Measurements from ENCODE around the gene NBDY.
"Not testable (repeated sequence)": the region's sequence is repeated elsewhere in the genome, so short reads cannot be mapped to it uniquely, and the experiment has no call there.

The NBDY gene

GRCh38 chrX:56759736-56760409 lies 30.8 kb downstream of the NBDY start:
- no peaks in the 10 kb centered on the region for H3K9me3 Mint-ChIP-seq
- H3K4me1 Mint-ChIP-seq (ENCODE audit: low read depth) = peaks cover 34% of the 10 kb centered on the region
- H3K27ac Mint-ChIP-seq = no peak overlapping the region
- H3K36me3 Mint-ChIP-seq (ENCODE audit: low read depth) = peaks cover 8% of the 10 kb centered on the region
- DNase-seq (ENCODE audit: low spot score) = no peak
- no peaks in the 10 kb centered on the region for H3K27me3 Mint-ChIP-seq (ENCODE audit: low read depth)
- H3K4me3 Mint-ChIP-seq = no peak overlapping the region

GRCh38 chrX:56760410-56761124 lies 31.5 kb downstream of the NBDY start:
- not testable (repeated sequence) for H3K4me3 Mint-ChIP-seq; H3K36me3 Mint-ChIP-seq (ENCODE audit: low read depth); DNase-seq (ENCODE audit: low spot score); H3K9me3 Mint-ChIP-seq; H3K27me3 Mint-ChIP-seq (ENCODE audit: low read depth)
- peak overlapping the region; percentile 41 for H3K27ac Mint-ChIP-seq
- H3K4me1 Mint-ChIP-seq (ENCODE audit: low read depth) = peaks cover 41% of the 10 kb centered on the region

- DNase-seq (ENCODE audit: low spot score) = no peak
- peaks cover 47% of the 10 kb centered on the region for H3K4me1 Mint-ChIP-seq (ENCODE audit: low read depth)
- H3K36me3 Mint-ChIP-seq (ENCODE audit: low read depth) = peaks cover 9% of the 10 kb centered on the region
- H3K4me3 Mint-ChIP-seq = no peak overlapping the region
- H3K27me3 Mint-ChIP-seq (ENCODE audit: low read depth) = no peaks in the 10 kb centered on the region
- H3K9me3 Mint-ChIP-seq = no peaks in the 10 kb centered on the region
- H3K27ac Mint-ChIP-seq = peak overlapping the region; percentile 53
Measured at GRCh38 chrX:56761167-56761566, 32.1 kb downstream of the NBDY start.

GRCh38 chrX:56762220-56762619 lies 33.2 kb downstream of the NBDY start:
- Mint-ChIP-seq H3K4me1 (ENCODE audit: low read depth) (peaks cover 48% of the 10 kb centered on the region), H3K27me3 (ENCODE audit: low read depth) (no peaks in the 10 kb centered on the region), H3K4me3 (peak overlapping the region; percentile 75), H3K9me3 (no peaks in the 10 kb centered on the region), H3K36me3 (ENCODE audit: low read depth) (peaks cover 7% of the 10 kb centered on the region), H3K27ac (peak overlapping the region; percentile 89)
- DNase-seq (ENCODE audit: low spot score) = no peak

GRCh38 chrX:56762707-56763555 lies 33.9 kb downstream of the NBDY start:
- peaks cover 42% of the 10 kb centered on the region for H3K4me1 Mint-ChIP-seq (ENCODE audit: low read depth)

GRCh38 chrX:56763556-56764152 lies 34.6 kb downstream of the NBDY start:
- Mint-ChIP-seq H3K27me3 (ENCODE audit: low read depth) (no peaks in the 10 kb centered on the region), H3K36me3 (ENCODE audit: low read depth) (peaks cover 7% of the 10 kb centered on the region), H3K4me1 (ENCODE audit: low read depth) (peaks cover 42% of the 10 kb centered on the region), H3K4me3 (peak overlapping the region; percentile 26), H3K9me3 (no peaks in the 10 kb centered on the region), H3K27ac (peak overlapping the region; percentile 31)
- DNase-seq (ENCODE audit: low spot score) = no peak

More at GRCh38 chrX:56762707-56763555, 33.9 kb downstream of the NBDY start:
- Mint-ChIP-seq H3K9me3 (no peaks in the 10 kb centered on the region), H3K27me3 (ENCODE audit: low read depth) (no peaks in the 10 kb centered on the region), H3K27ac (peak overlapping the region; percentile 89), H3K36me3 (ENCODE audit: low read depth) (peaks cover 7% of the 10 kb centered on the region), H3K4me3 (peak overlapping the region; percentile 75)
- DNase-seq (ENCODE audit: low spot score) = no peak

- peaks cover 42% of the 10 kb centered on the region for H3K4me1 Mint-ChIP-seq (ENCODE audit: low read depth)
Measured at GRCh38 chrX:56764153-56764974, 35.3 kb downstream of the NBDY start.

GRCh38 chrX:56764975-56765791 lies 36.1 kb downstream of the NBDY start:
- no peaks in the 10 kb centered on the region for H3K9me3 Mint-ChIP-seq
- DNase-seq (ENCODE audit: low spot score) = no peak
- H3K4me3 Mint-ChIP-seq = peak overlapping the region; percentile 82
- H3K27me3 Mint-ChIP-seq (ENCODE audit: low read depth) = no peaks in the 10 kb centered on the region
- peaks cover 42% of the 10 kb centered on the region for H3K4me1 Mint-ChIP-seq (ENCODE audit: low read depth)
- peak overlapping the region; percentile 94 for H3K27ac Mint-ChIP-seq
- H3K36me3 Mint-ChIP-seq (ENCODE audit: low read depth) = peaks cover 7% of the 10 kb centered on the region

More at GRCh38 chrX:56764153-56764974, 35.3 kb downstream of the NBDY start:
- Mint-ChIP-seq H3K9me3 (no peaks in the 10 kb centered on the region), H3K27ac (peak overlapping the region; percentile 94), H3K27me3 (ENCODE audit: low read depth) (no peaks in the 10 kb centered on the region), H3K4me3 (peak overlapping the region; percentile 82), H3K36me3 (ENCODE audit: low read depth) (peaks cover 7% of the 10 kb centered on the region)
- peak; percentile 45 for DNase-seq (ENCODE audit: low spot score)

- no peak for DNase-seq (ENCODE audit: low spot score)
- Mint-ChIP-seq H3K4me1 (ENCODE audit: low read depth) (peaks cover 42% of the 10 kb centered on the region), H3K9me3 (no peaks in the 10 kb centered on the region), H3K27ac (peak overlapping the region; percentile 94), H3K27me3 (ENCODE audit: low read depth) (no peaks in the 10 kb centered on the region), H3K36me3 (ENCODE audit: low read depth) (peaks cover 7% of the 10 kb centered on the region), H3K4me3 (peak overlapping the region; percentile 82)
Measured at GRCh38 chrX:56765811-56766553, 36.9 kb downstream of the NBDY start.

GRCh38 chrX:56766554-56767347 lies 37.7 kb downstream of the NBDY start:
- Mint-ChIP-seq H3K4me1 (ENCODE audit: low read depth) (peaks cover 37% of the 10 kb centered on the region), H3K27me3 (ENCODE audit: low read depth) (no peaks in the 10 kb centered on the region), H3K4me3 (peak overlapping the region; percentile 46), H3K9me3 (no peaks in the 10 kb centered on the region), H3K36me3 (ENCODE audit: low read depth) (peaks cover 3% of the 10 kb centered on the region), H3K27ac (peak overlapping the region; percentile 94)
- no peak for DNase-seq (ENCODE audit: low spot score)

GRCh38 chrX:56767348-56768119 lies 38.5 kb downstream of the NBDY start:
- H3K36me3 Mint-ChIP-seq (ENCODE audit: low read depth); H3K27me3 Mint-ChIP-seq (ENCODE audit: low read depth); H3K4me3 Mint-ChIP-seq; DNase-seq (ENCODE audit: low spot score); H3K9me3 Mint-ChIP-seq; H3K27ac Mint-ChIP-seq: not testable (repeated sequence)
- peaks cover 29% of the 10 kb centered on the region for H3K4me1 Mint-ChIP-seq (ENCODE audit: low read depth)

All from T-helper 2 cell treated with Interferon-gamma antibody and Interleukin-4, amounts not matched to agents 5 μg/mL and 100 μg/mL, for 36 hours (primary cell).